H1 (cell line): ENCODE measurements around the gene ZNF333.

Source experiments
- EP300 ChIP-seq, 2 experiments: IDR thresholded peaks; 1 replicate in 1 of 2; 2 replicates in 1 of 2; pipeline ENCODE4 v1.6.1; 2011 to 2012; ENCODE audit warnings: low read depth in 2 of 2, low read length in 2 of 2, mild to moderate bottlenecking in 2 of 2, borderline replicate concordance in 1 of 2, inconsistent platforms in 1 of 2, moderate library complexity in 1 of 2
- JUND ChIP-seq: IDR thresholded peaks from 2 replicates; pipeline ENCODE4 v1.6.1; 2011; ENCODE audit warnings: mild to moderate bottlenecking, improper control_type of control experiment, low read length
- TF ChIP-seq, protein P1 (sequence below), 3 experiments: IDR thresholded peaks; 1 replicate in 2 of 3; 2 replicates in 1 of 3; pipeline versions ENCODE4 v1.5.1 to v1.6.1; 2011; ENCODE audit warnings: low read length in 3 of 3, mild to moderate bottlenecking in 3 of 3, inconsistent platforms in 2 of 3, low read depth in 1 of 3, moderate library complexity in 1 of 3; ENCODE audit not compliant: insufficient read depth in 1 of 3; ENCODE audit errors: control extremely low read depth in 1 of 3

DNA sequence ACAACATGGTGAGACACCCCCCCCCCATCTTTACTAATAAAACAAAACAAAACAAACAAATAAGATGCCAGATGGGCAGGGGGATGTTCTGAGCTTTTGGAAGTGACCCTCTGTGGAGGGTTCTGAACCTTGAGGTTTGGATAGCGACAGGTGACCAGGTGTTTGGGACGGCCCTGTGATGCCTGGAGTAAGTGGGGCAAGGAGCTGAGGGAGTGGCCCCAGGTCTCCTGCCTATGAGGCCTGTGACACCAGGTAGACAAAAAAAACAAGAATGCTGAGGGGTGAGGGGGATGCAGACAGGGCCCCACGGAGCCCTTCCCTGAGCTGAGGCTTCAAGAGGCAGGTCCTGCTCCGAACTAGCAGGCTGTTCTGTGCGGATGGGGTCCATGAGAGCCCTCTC is 79.4 kb downstream of the ZNF333 start:
- TF ChIP-seq, protein P1, sequence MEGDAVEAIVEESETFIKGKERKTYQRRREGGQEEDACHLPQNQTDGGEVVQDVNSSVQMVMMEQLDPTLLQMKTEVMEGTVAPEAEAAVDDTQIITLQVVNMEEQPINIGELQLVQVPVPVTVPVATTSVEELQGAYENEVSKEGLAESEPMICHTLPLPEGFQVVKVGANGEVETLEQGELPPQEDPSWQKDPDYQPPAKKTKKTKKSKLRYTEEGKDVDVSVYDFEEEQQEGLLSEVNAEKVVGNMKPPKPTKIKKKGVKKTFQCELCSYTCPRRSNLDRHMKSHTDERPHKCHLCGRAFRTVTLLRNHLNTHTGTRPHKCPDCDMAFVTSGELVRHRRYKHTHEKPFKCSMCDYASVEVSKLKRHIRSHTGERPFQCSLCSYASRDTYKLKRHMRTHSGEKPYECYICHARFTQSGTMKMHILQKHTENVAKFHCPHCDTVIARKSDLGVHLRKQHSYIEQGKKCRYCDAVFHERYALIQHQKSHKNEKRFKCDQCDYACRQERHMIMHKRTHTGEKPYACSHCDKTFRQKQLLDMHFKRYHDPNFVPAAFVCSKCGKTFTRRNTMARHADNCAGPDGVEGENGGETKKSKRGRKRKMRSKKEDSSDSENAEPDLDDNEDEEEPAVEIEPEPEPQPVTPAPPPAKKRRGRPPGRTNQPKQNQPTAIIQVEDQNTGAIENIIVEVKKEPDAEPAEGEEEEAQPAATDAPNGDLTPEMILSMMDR (IDR thresholded peaks at IDR 0.05; ENCODE audit: control extremely low read depth in 1 of 3, insufficient read depth in 1 of 3, low read depth in 1 of 3, low read length in 3 of 3): no peak
- TF ChIP-seq EP300 (IDR thresholded peaks at IDR 0.05; ENCODE audit: borderline replicate concordance in 1 of 2, low read depth in 2 of 2, low read length in 2 of 2) (no peak), JUND (no peak)
